Peyer's patch (tissue), 4 donors: ENCODE measurements around the gene DVL1.

ENCODE experiments used
- POLR2A ChIP-seq, 2 donors: fragments of 450-650 bp; IDR thresholded peaks; one replicate each; pipeline ENCODE4 v1.5.1; 2017; ENCODE audit warnings: antibody characterized with exemption in 2 of 2, mild to moderate bottlenecking in 2 of 2, moderate library complexity in 2 of 2
- TF ChIP-seq, protein P1 (sequence below), 6 experiments: fragments of 450-650 bp in 4 of 6; fragments of 200-600 bp in 2 of 6; sonication (generic) in 1 of 6; IDR thresholded peaks; one replicate each; pipeline ENCODE4 v1.5.1; 2017 to 2019; ENCODE audit warnings: antibody characterized with exemption in 6 of 6, mild to moderate bottlenecking in 3 of 6, moderate library complexity in 1 of 6

DNA sequence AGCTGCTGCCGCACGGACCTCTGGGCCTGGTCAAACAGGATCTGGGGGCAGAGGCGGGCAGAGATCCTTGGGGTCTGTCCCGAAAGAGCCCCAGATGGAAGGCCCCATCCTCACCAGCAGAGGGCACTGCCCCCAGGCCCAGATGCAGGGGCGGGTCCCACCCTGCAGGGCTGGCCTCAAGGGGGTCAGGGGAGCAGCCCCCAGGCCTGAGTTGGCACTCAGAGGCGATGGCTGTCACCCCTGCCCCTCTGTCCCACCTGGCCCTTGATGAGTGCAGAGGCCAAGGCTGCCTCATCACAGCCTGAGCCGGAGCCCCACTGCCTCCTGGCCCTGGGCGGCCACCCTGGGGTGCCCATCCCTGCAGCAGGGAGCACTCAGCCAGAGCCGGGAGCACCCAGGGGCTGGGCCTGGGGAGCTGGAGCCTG, 47.2 kb downstream of the DVL1 start:
- TF ChIP-seq, protein P1, sequence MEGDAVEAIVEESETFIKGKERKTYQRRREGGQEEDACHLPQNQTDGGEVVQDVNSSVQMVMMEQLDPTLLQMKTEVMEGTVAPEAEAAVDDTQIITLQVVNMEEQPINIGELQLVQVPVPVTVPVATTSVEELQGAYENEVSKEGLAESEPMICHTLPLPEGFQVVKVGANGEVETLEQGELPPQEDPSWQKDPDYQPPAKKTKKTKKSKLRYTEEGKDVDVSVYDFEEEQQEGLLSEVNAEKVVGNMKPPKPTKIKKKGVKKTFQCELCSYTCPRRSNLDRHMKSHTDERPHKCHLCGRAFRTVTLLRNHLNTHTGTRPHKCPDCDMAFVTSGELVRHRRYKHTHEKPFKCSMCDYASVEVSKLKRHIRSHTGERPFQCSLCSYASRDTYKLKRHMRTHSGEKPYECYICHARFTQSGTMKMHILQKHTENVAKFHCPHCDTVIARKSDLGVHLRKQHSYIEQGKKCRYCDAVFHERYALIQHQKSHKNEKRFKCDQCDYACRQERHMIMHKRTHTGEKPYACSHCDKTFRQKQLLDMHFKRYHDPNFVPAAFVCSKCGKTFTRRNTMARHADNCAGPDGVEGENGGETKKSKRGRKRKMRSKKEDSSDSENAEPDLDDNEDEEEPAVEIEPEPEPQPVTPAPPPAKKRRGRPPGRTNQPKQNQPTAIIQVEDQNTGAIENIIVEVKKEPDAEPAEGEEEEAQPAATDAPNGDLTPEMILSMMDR (IDR thresholded peaks at IDR 0.05): peak in 2 of 6 experiments; percentile 17 to 29
- no peak for TF ChIP-seq POLR2A (IDR thresholded peaks at IDR 0.05)
